K562 (cell line): ENCODE data around the gene CFAP73. TPM values are rescaled to one million over a fixed set of nuclear protein-coding genes. Genes with fewer than 3 reads are reported as not detected.

Source experiments
- ATAC-seq: fragments of 200-7000 bp; cut with Tn5 transposase; 3 replicates; pipeline ENCODE4 v1.9.1; 2020; ENCODE audit warnings: moderate library complexity
- BruUV-seq: library from RNA; stranded (reverse); fragments of 400-500 nt; replicated peaks from 2 replicates; lab custom pipeline; 2021; lab: Mats Ljungman, UMichigan
- CTCF ChIA-PET: fragments of 300-600 bp; formaldehyde crosslinking; extraction: SDS; loops from one replicate; lab custom pipeline; 2021; ENCODE audit warnings: low intra/inter-chr PET ratio; lab: Yijun Ruan, JAX
- POLR2A ChIA-PET: fragments of 300-600, 350-650 bp; sonication (Branson Sonifier 250); formaldehyde crosslinking; extraction: SDS; loops from one replicate; lab custom pipeline; 2021; ENCODE audit warnings: antibody characterized with exemption, inconsistent platforms; lab: Yijun Ruan, JAX
- DNase-seq, 4 experiments: peaks; one replicate each; pipeline versions ENCODE4 v3.0.0 to v3.0.0-alpha.2; 2011 to 2018; ENCODE audit warnings: low spot score in 3 of 4, mixed read lengths in 3 of 4; ENCODE audit errors: extremely low read depth in 1 of 4
- FAIRE-seq: peaks from 2 replicates; lab custom pipeline; 2011; peaks lifted over from hg19 to GRCh38; lab: Jason Lieb, UNC
- H2AFZ ChIP-seq: 2 replicates; pipeline ENCODE4 v1.6.0; 2011; ENCODE audit warnings: low read depth, low read length, control low read depth, inconsistent platforms
- H3K27ac ChIP-seq: fragments of 200-600 bp; 3 replicates; pipeline ENCODE4 v1.8.0; 2011; ENCODE audit warnings: low read depth, mild to moderate bottlenecking, control low read depth, inconsistent platforms, low read length, moderate library complexity, mixed read lengths; ENCODE audit errors: extremely low read depth
- H3K27me3 ChIP-seq, 2 experiments: fragments of 300-600 bp in 1 of 2; 2 replicates in 1 of 2; 3 replicates in 1 of 2; pipeline versions ENCODE4 v1.6.0 to v1.8.0; 2011; ENCODE audit warnings: inconsistent platforms in 2 of 2, low read length in 2 of 2, mild to moderate bottlenecking in 1 of 2, mixed read lengths in 1 of 2, moderate library complexity in 1 of 2; ENCODE audit not compliant: control insufficient read depth in 2 of 2, insufficient read depth in 2 of 2
- H3K36me3 ChIP-seq: fragments of 300-600 bp; 3 replicates; pipeline ENCODE4 v1.8.0; 2011; ENCODE audit warnings: mild to moderate bottlenecking, low read length, inconsistent platforms; ENCODE audit not compliant: control insufficient read depth, insufficient read depth
- H3K4me1 ChIP-seq, 2 experiments: fragments of 200-600 bp in 1 of 2; replicated peaks in 1 of 2; 2 replicates in 1 of 2; 3 replicates in 1 of 2; pipeline versions ENCODE4 v1.5.1 to v1.8.0; 2011; ENCODE audit warnings: inconsistent platforms in 2 of 2, low read length in 2 of 2, mild to moderate bottlenecking in 1 of 2, mixed read lengths in 1 of 2, moderate library complexity in 1 of 2; ENCODE audit not compliant: control insufficient read depth in 2 of 2, insufficient read depth in 2 of 2
- H3K4me2 ChIP-seq: 2 replicates; pipeline ENCODE4 v1.6.1; 2011; ENCODE audit warnings: low read length, control low read depth, inconsistent platforms, mixed read lengths; ENCODE audit not compliant: insufficient read depth
- H3K4me3 ChIP-seq: fragments of 200-600 bp; sonication (generic), shearing (Covaris generic); 2 replicates; pipeline ENCODE4 v1.5.1; 2016; ENCODE audit warnings: control low read depth, inconsistent platforms
- H3K79me2 ChIP-seq: fragments of 200-600 bp; 3 replicates; pipeline ENCODE4 v1.8.0; 2011; ENCODE audit warnings: low read length, inconsistent platforms; ENCODE audit not compliant: control insufficient read depth, insufficient read depth
- H3K9ac ChIP-seq, 2 experiments: 2 replicates each; pipeline versions ENCODE4 v1.6.0 to v1.6.1; 2011; ENCODE audit warnings: low read depth in 2 of 2, low read length in 2 of 2, control low read depth in 1 of 2, inconsistent platforms in 1 of 2, mild to moderate bottlenecking in 1 of 2, mixed read lengths in 1 of 2; ENCODE audit not compliant: insufficient read depth in 1 of 2
- H3K9me1 ChIP-seq: one replicate; pipeline ENCODE4 v1.6.0; 2011; ENCODE audit warnings: inconsistent platforms, mild to moderate bottlenecking, low read length, moderate library complexity; ENCODE audit not compliant: control insufficient read depth, insufficient read depth
- H3K9me3 ChIP-seq: replicated peaks from 2 replicates; pipeline ENCODE4 v1.5.1; 2011; ENCODE audit warnings: low read depth, low read length, inconsistent platforms; ENCODE audit not compliant: control insufficient read depth, insufficient read depth
- H4K20me1 ChIP-seq: replicated peaks from 2 replicates; pipeline ENCODE4 v1.6.1; 2011; ENCODE audit warnings: low read length, inconsistent platforms, mixed read lengths; ENCODE audit not compliant: control insufficient read depth, insufficient read depth
- ADNP ChIP-seq: fragments of 200-800 bp; sonication (Bioruptor generic); IDR thresholded peaks from 2 replicates; pipeline ENCODE4 v1.6.1; 2016; ENCODE audit warnings: missing genetic modification characterization, missing compliant biosample characterization
- ARID2 ChIP-seq: fragments of 450-650 bp; IDR thresholded peaks from 2 replicates; pipeline ENCODE4 v1.6.1; 2017; ENCODE audit warnings: antibody characterized with exemption, mild to moderate bottlenecking
- BRD9 ChIP-seq: fragments of 450-650 bp; IDR thresholded peaks from 2 replicates; pipeline ENCODE4 v1.6.1; 2018; ENCODE audit warnings: low read depth; ENCODE audit not compliant: partially characterized antibody
- CHD4 ChIP-seq: fragments of 200-600 bp; sonication (generic); IDR thresholded peaks from 3 replicates; pipeline ENCODE4 v1.6.1; 2012; ENCODE audit warnings: low read depth, mild to moderate bottlenecking, mixed read lengths, low read length, inconsistent platforms; ENCODE audit not compliant: insufficient read depth, insufficient replicate concordance, poor library complexity, severe bottlenecking
- DMBX1 ChIP-seq: fragments of 250-450 bp; sonication (Bioruptor Pico); IDR thresholded peaks from 2 replicates; pipeline ENCODE4 v1.8.0; 2022; ENCODE audit warnings: inconsistent platforms, mild to moderate bottlenecking, moderate library complexity, borderline replicate concordance
- EZH2 ChIP-seq: IDR thresholded peaks from 2 replicates; pipeline ENCODE4 v1.6.1; 2012; ENCODE audit warnings: low read depth, mild to moderate bottlenecking, inconsistent platforms, low read length, borderline replicate concordance
- HDAC2 ChIP-seq: fragments of 450-650 bp; IDR thresholded peaks from 2 replicates; pipeline ENCODE4 v1.6.1; 2016; ENCODE audit warnings: mild to moderate bottlenecking
- HNRNPH1 ChIP-seq: fragments of 200-400 bp; formaldehyde crosslinking; optimal IDR thresholded peaks from 2 replicates; pipeline ENCODE3; 2017; ENCODE audit warnings: low read depth, mild to moderate bottlenecking, low read length, moderate library complexity
- NFE2L1 ChIP-seq: fragments of 450-650 bp; IDR thresholded peaks from 2 replicates; pipeline ENCODE4 v1.6.1; 2016; ENCODE audit warnings: missing genetic modification characterization, low read depth, mild to moderate bottlenecking, missing compliant biosample characterization, moderate library complexity, borderline replicate concordance
- NFIX ChIP-seq: fragments of 250-450 bp; sonication (Bioruptor Pico); IDR thresholded peaks from 2 replicates; pipeline ENCODE4 v1.4.0; 2020; ENCODE audit warnings: low read depth, mild to moderate bottlenecking, moderate library complexity
- POLR2B ChIP-seq: fragments of 450-650 bp; IDR thresholded peaks from 2 replicates; pipeline ENCODE4 v1.6.1; 2018; ENCODE audit warnings: low read depth; ENCODE audit not compliant: partially characterized antibody
- POLR3G ChIP-seq: IDR thresholded peaks from 2 replicates; pipeline ENCODE4 v1.6.1; 2011; ENCODE audit not compliant: insufficient read length, insufficient replicate concordance; ENCODE audit errors: extremely low read depth
- RBM25 ChIP-seq: fragments of 200-400 bp; formaldehyde crosslinking; IDR thresholded peaks from 2 replicates; pipeline ENCODE4 v1.6.1; 2018; ENCODE audit warnings: low read length, low read depth, moderate library complexity; ENCODE audit not compliant: severe bottlenecking
- RFX7 ChIP-seq: fragments of 250-450 bp; sonication (Bioruptor Pico); IDR thresholded peaks from 2 replicates; pipeline ENCODE4 v1.5.1; 2021; ENCODE audit warnings: mild to moderate bottlenecking
- RUNX1 ChIP-seq: sonication (generic); IDR thresholded peaks from 2 replicates; pipeline ENCODE4 v1.6.1; 2016; ENCODE audit warnings: antibody characterized with exemption, low read depth
- SAFB ChIP-seq: fragments of 200-400 bp; formaldehyde crosslinking; IDR thresholded peaks from 2 replicates; pipeline ENCODE4 v1.6.1; 2017; ENCODE audit warnings: low read depth, low read length, borderline replicate concordance
- TAF1 ChIP-seq: IDR thresholded peaks from 2 replicates; pipeline ENCODE4 v1.6.1; 2011; ENCODE audit warnings: mild to moderate bottlenecking, low read length, moderate library complexity; ENCODE audit not compliant: insufficient read depth, control insufficient read depth, severe bottlenecking; ENCODE audit errors: extremely low read depth
- WGBS: fragments of 100-300 bp; shearing (Covaris generic); methylation state at CpG from one replicate; pipeline ENCODE4 v1.1.6; 2016; ENCODE audit warnings: low coverage, mixed read lengths; ENCODE audit not compliant: insufficient coverage; ENCODE audit errors: missing lambda C conversion rate; 5-methylcytosine and 5-hydroxymethylcytosine counted together
- in situ Hi-C: fragments of 300-500 bp; cut with MboI; formaldehyde crosslinking; loops from 4 replicates; pipeline ENCODE4 v1.15.0; 2018; ENCODE audit warnings: inconsistent platforms, mixed read lengths
- intact Hi-C: fragments of 100-400 bp; cut with micrococcal nuclease; formaldehyde crosslinking; loops from 2 replicates; pipeline ENCODE4 v1.14.2; 2022
- polyA plus RNA-seq, 8 experiments: library from polyadenylated mRNA; depleted of rRNA in 4 of 8; stranded (reverse) in 5 of 8; unstranded in 3 of 8; fragments of >200 nt; fragmentation: Nextera tagmentation in 2 of 8; fragmentation: Illumina TruSeq in 1 of 8; extraction: Ambion mirVana in 2 of 8; extraction: Trizol in 1 of 8; gene quantifications; 2 replicates each; pipeline versions ENCODE4 v1.2.1 to v1.2.3, GENCODE V29; 2011 to 2014; ENCODE audit warnings: inconsistent platforms in 1 of 8, missing spikeins in 1 of 8
- total RNA-seq, 7 experiments: library from RNA; depleted of rRNA in 6 of 7; stranded (reverse); fragments of >200 nt in 6 of 7; fragmentation: Illumina TruSeq in 2 of 7; extraction: Trizol in 2 of 7; gene quantifications; 2 replicates each; pipeline versions ENCODE4 v1.2.1 to v1.2.3, GENCODE V29; 2011 to 2021; ENCODE audit warnings: low replicate concordance in 1 of 7
- TF ChIP-seq, protein P1 (sequence below): sonication (generic); formaldehyde crosslinking; IDR thresholded peaks from 2 replicates; pipeline ENCODE4 v1.8.0; 2022; ENCODE audit warnings: mild to moderate bottlenecking, missing genetic modification reagents
- TF ChIP-seq, protein P2 (sequence below): sonication (generic); formaldehyde crosslinking; IDR thresholded peaks from 2 replicates; pipeline ENCODE4 v1.8.0; 2022; ENCODE audit warnings: mild to moderate bottlenecking, missing genetic modification reagents
- TF ChIP-seq, protein P3 (sequence below): fragments of 250-450 bp; sonication (Bioruptor Pico); IDR thresholded peaks from 2 replicates; pipeline ENCODE4 v1.4.0; 2020; ENCODE audit warnings: borderline replicate concordance

Gene CFAP73
- total and polyA plus RNA-seq, 9 of the 15 experiments (the other 6 are each of a cell fraction or from before 2014, with no cell fraction given) = not detected

DNA sequence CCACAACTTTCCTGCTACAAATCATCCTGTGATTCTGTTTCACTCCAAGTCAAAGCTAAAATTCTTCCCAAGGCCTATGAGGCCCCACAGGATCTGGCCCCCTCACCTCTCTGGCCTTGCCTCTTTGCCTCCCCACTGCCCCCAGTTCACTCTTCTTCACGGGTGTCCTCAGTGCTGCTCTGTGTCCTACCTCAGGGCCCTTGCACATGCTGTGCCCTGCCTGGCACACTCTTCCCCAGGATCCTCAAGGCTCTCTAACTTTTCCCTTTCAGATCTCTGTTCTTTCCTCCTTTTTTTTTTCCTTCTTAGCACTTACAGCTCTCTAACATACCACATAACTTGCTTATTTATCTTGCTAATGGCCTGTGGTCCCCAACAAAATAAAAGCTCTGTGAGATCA lies 43.2 kb upstream of the CFAP73 start (continued):
- TF ChIP-seq POLR2B (no peak), NFE2L1 (tag) (no peak), HNRNPH1 (no peak)
- TF ChIP-seq, protein P1, sequence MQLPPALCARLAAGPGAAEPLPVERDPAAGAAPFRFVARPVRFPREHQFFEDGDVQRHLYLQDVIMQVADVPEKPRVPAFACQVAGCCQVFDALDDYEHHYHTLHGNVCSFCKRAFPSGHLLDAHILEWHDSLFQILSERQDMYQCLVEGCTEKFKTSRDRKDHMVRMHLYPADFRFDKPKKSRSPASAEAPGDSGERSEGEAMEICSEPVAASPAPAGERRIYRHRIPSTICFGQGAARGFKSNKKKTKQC (CRISPR knock-in tag) = no peak
- TF ChIP-seq, protein P2, sequence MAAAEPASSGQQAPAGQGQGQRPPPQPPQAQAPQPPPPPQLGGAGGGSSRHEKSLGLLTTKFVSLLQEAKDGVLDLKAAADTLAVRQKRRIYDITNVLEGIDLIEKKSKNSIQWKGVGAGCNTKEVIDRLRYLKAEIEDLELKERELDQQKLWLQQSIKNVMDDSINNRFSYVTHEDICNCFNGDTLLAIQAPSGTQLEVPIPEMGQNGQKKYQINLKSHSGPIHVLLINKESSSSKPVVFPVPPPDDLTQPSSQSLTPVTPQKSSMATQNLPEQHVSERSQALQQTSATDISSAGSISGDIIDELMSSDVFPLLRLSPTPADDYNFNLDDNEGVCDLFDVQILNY (CRISPR knock-in tag) = no peak
- TF ChIP-seq, all 486 proteins: peak for 0

DNA sequence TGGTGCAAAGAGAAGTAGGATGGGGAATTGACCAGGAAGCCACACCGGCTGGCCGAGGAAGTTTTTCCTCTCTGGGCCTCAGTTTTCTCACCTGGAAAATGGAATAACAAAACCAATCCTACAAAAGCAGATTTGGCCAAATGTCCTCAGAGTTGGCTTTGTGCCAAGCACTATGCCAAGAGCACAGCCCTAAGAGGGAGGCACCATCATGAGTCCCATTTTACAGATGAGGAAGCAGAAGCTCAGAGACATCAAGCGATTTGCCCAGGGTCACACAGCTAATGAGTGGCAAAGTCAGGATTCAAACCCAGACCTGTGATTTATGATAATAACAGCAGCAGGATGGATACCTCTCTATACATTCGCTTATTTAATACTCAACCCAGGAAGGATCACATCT lies 41.2 kb upstream of the CFAP73 start:
- Histone ChIP-seq H3K4me2 (no peak overlapping the region), H3K9ac (no peak overlapping the region), H3K4me1 (peaks cover 0 to 14% of the 10 kb centered on the region in 2 experiments; a peak in 2 of 5 replicates), H3K4me3 (no peak overlapping the region), H3K36me3 (no peaks in the 10 kb centered on the region), H3K27me3 (peaks cover 14 to 54% of the 10 kb centered on the region in 2 experiments), H3K9me1 (no peaks in the 10 kb centered on the region), H3K27ac (no peak overlapping the region), H4K20me1 (peaks cover 8% of the 10 kb centered on the region; the same call in 1 of the 2 replicates), H2AFZ (no peak overlapping the region), H3K79me2 (no peaks in the 10 kb centered on the region), H3K9me3 (no peaks in the 10 kb centered on the region)
- DNase-seq = no peak
- 0% methylated on average over 4 of the region's 4 CpGs for WGBS
- no TSS peak for BruUV-seq
- POLR2A ChIA-PET = no interaction called here
- intact Hi-C loops (no loop called here), in situ Hi-C loops (no loop called here)
- CTCF ChIA-PET = no interaction called here
- ATAC-seq = no peak
- no peak for FAIRE-seq
- TF ChIP-seq, protein P3, sequence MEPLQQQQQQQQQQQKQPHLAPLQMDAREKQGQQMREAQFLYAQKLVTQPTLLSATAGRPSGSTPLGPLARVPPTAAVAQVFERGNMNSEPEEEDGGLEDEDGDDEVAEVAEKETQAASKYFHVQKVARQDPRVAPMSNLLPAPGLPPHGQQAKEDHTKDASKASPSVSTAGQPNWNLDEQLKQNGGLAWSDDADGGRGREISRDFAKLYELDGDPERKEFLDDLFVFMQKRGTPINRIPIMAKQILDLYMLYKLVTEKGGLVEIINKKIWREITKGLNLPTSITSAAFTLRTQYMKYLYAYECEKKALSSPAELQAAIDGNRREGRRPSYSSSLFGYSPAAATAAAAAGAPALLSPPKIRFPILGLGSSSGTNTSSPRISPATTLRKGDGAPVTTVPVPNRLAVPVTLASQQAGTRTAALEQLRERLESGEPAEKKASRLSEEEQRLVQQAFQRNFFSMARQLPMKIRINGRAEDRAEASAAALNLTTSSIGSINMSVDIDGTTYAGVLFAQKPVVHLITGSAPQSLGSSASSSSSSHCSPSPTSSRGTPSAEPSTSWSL (CRISPR knock-in tag) = no peak
- TF ChIP-seq EZH2 = no peak
- TF ChIP-seq ARID2 = no peak
- no peak for TF ChIP-seq TAF1
- TF ChIP-seq DMBX1 (CRISPR knock-in tag) = no peak
- TF ChIP-seq POLR3G = no peak
- TF ChIP-seq BRD9 = peak; percentile 95
- peak; percentile 79 for TF ChIP-seq NFIX (CRISPR knock-in tag)
- peak; percentile 27; the same call in 1 of the 2 replicates for TF ChIP-seq HDAC2
- no peak for TF ChIP-seq RUNX1
- no peak for TF ChIP-seq RFX7 (CRISPR knock-in tag)
- TF ChIP-seq CHD4 = peak; percentile 37
- peak; percentile 98 for TF ChIP-seq RBM25
- TF ChIP-seq ADNP (tag) = peak; percentile 87
- TF ChIP-seq SAFB = no peak
